H9 (cell line): ENCODE data around the gene INHBB. TPM values are rescaled to one million over a fixed set of nuclear protein-coding genes. Genes with fewer than 3 reads are reported as not detected.

Source experiments
- DNase-seq: peaks from one replicate; pipeline ENCODE4 v3.0.0-alpha.2; 2017
- H2AFZ ChIP-seq: one replicate; pipeline ENCODE4 v1.6.1; 2013; ENCODE audit warnings: mild to moderate bottlenecking, low read length, control low read depth, moderate library complexity
- H2AK5ac ChIP-seq: 2 replicates; pipeline ENCODE4 v1.6.1; 2013; ENCODE audit warnings: low read length, control low read depth, mixed read lengths; ENCODE audit not compliant: insufficient read length
- H2BK120ac ChIP-seq: one replicate; pipeline ENCODE4 v1.6.1; 2013; ENCODE audit warnings: low read depth, mild to moderate bottlenecking, low read length, control low read depth, inconsistent platforms; ENCODE audit not compliant: poor library complexity, severe bottlenecking
- H2BK12ac ChIP-seq: 2 replicates; pipeline ENCODE4 v1.6.1; 2013; ENCODE audit warnings: low read length, control low read depth, mixed read lengths, low read depth; ENCODE audit not compliant: insufficient read length
- H2BK15ac ChIP-seq: 2 replicates; pipeline ENCODE4 v1.6.1; 2013; ENCODE audit warnings: low read depth, low read length, control low read depth
- H2BK20ac ChIP-seq: one replicate; pipeline ENCODE4 v1.6.1; 2013; ENCODE audit warnings: low read depth, mild to moderate bottlenecking, low read length, control low read depth, inconsistent platforms; ENCODE audit not compliant: poor library complexity, severe bottlenecking
- H2BK5ac ChIP-seq: 2 replicates; pipeline ENCODE4 v1.6.1; 2013; ENCODE audit warnings: low read length, control low read depth, mixed read lengths; ENCODE audit not compliant: insufficient read length
- H3K14ac ChIP-seq: 2 replicates; pipeline ENCODE4 v1.6.1; 2013; ENCODE audit warnings: low read length, control low read depth; ENCODE audit not compliant: insufficient read depth
- H3K18ac ChIP-seq: 2 replicates; pipeline ENCODE4 v1.6.1; 2013; ENCODE audit warnings: low read depth, mild to moderate bottlenecking, mixed read lengths, low read length, control low read depth; ENCODE audit not compliant: insufficient read length
- H3K23ac ChIP-seq: 2 replicates; pipeline ENCODE4 v1.6.1; 2013; ENCODE audit warnings: low read length, control low read depth, mixed read lengths, low read depth; ENCODE audit not compliant: insufficient read length
- H3K23me2 ChIP-seq: 2 replicates; pipeline ENCODE4 v1.6.1; 2013; ENCODE audit warnings: low read depth, mild to moderate bottlenecking, mixed read lengths, low read length, control low read depth; ENCODE audit not compliant: insufficient read length, poor library complexity, severe bottlenecking
- H3K27ac ChIP-seq: 2 replicates; pipeline ENCODE4 v1.5.1; 2013; ENCODE audit warnings: low read length, control low read depth, mixed read lengths, low read depth; ENCODE audit not compliant: insufficient read length
- H3K27me3 ChIP-seq: 2 replicates; pipeline ENCODE4 v1.6.1; 2013; ENCODE audit warnings: low read length, control low read depth, inconsistent platforms; ENCODE audit not compliant: insufficient read depth
- H3K4ac ChIP-seq: 2 replicates; pipeline ENCODE4 v1.6.1; 2013; ENCODE audit warnings: low read depth, mild to moderate bottlenecking, control low read depth, inconsistent platforms, low read length, moderate library complexity
- H3K4me1 ChIP-seq: 2 replicates; pipeline ENCODE4 v1.6.1; 2013; ENCODE audit warnings: low read length, control low read depth, inconsistent platforms; ENCODE audit not compliant: insufficient read depth
- H3K4me2 ChIP-seq: 2 replicates; pipeline ENCODE4 v1.6.1; 2013; ENCODE audit warnings: low read length, control low read depth, mixed read lengths; ENCODE audit not compliant: insufficient read length, insufficient read depth
- H3K56ac ChIP-seq: 2 replicates; pipeline ENCODE4 v1.6.1; 2013; ENCODE audit warnings: low read depth, mild to moderate bottlenecking, mixed read lengths, low read length, control low read depth; ENCODE audit not compliant: insufficient read length
- H3K79me1 ChIP-seq: 2 replicates; pipeline ENCODE4 v1.6.1; 2013; ENCODE audit warnings: low read depth, mild to moderate bottlenecking, moderate library complexity, low read length, control low read depth, inconsistent platforms; ENCODE audit not compliant: insufficient read depth, poor library complexity, severe bottlenecking
- H3K79me2 ChIP-seq: 2 replicates; pipeline ENCODE4 v1.6.1; 2013; ENCODE audit warnings: low read length, control low read depth, inconsistent platforms; ENCODE audit not compliant: insufficient read depth
- H3K9ac ChIP-seq: 2 replicates; pipeline ENCODE4 v1.6.1; 2013; ENCODE audit warnings: low read length, control low read depth, mixed read lengths; ENCODE audit not compliant: insufficient read length; ENCODE audit errors: extremely low read depth
- H3K9me3 ChIP-seq: one replicate; pipeline ENCODE4 v1.6.1; 2013; ENCODE audit warnings: low read depth, low read length, inconsistent platforms; ENCODE audit not compliant: control insufficient read depth
- H3T11ph ChIP-seq: one replicate; pipeline ENCODE4 v1.6.1; 2013; ENCODE audit warnings: mild to moderate bottlenecking, low read length, control low read depth, inconsistent platforms
- H4K20me1 ChIP-seq: one replicate; pipeline ENCODE4 v1.6.1; 2013; ENCODE audit not compliant: control insufficient read depth, insufficient read length, insufficient read depth
- H4K5ac ChIP-seq: 2 replicates; pipeline ENCODE4 v1.6.1; 2013; ENCODE audit warnings: low read depth, mild to moderate bottlenecking, mixed read lengths, low read length, control low read depth; ENCODE audit not compliant: insufficient read length
- H4K8ac ChIP-seq: replicated peaks from 2 replicates; pipeline ENCODE4 v1.6.1; 2013; ENCODE audit warnings: low read length, control low read depth, mixed read lengths, low read depth; ENCODE audit not compliant: insufficient read length
- H4K91ac ChIP-seq: 2 replicates; pipeline ENCODE4 v1.6.1; 2013; ENCODE audit warnings: low read depth, mild to moderate bottlenecking, moderate library complexity, mixed read lengths, low read length, control low read depth; ENCODE audit not compliant: insufficient read length
- H3K27ac Mint-ChIP-seq, 3 experiments: 2 replicates in 2 of 3; 3 replicates in 1 of 3; pipeline ENCODE4 v1.8.0; 2020 to 2021; ENCODE audit warnings: mixed read lengths in 3 of 3, mild to moderate bottlenecking in 1 of 3, moderate library complexity in 1 of 3
- H3K27me3 Mint-ChIP-seq: 2 replicates; pipeline ENCODE4 v1.8.0; 2021; ENCODE audit warnings: low read depth, mild to moderate bottlenecking, moderate library complexity, mixed read lengths
- H3K36me3 Mint-ChIP-seq, 3 experiments: 2 replicates in 2 of 3; 3 replicates in 1 of 3; pipeline ENCODE4 v1.8.0; 2020 to 2021; ENCODE audit warnings: low read depth in 3 of 3, mixed read lengths in 3 of 3; ENCODE audit not compliant: insufficient read depth in 1 of 3
- H3K4me1 Mint-ChIP-seq, 2 experiments: 2 replicates each; pipeline ENCODE4 v1.8.0; 2020; ENCODE audit warnings: mixed read lengths in 2 of 2
- H3K4me3 Mint-ChIP-seq, 2 experiments: 2 replicates in 1 of 2; 3 replicates in 1 of 2; pipeline ENCODE4 v1.8.0; 2020 to 2021; ENCODE audit warnings: mild to moderate bottlenecking in 2 of 2, mixed read lengths in 2 of 2, moderate library complexity in 1 of 2
- H3K9me3 Mint-ChIP-seq, 2 experiments: 2 replicates in 1 of 2; 3 replicates in 1 of 2; pipeline ENCODE4 v1.8.0; 2020; ENCODE audit warnings: mild to moderate bottlenecking in 2 of 2, mixed read lengths in 2 of 2, moderate library complexity in 1 of 2
- WGBS: extraction: QIAGEN DNeasy Blood & Tissue Kit; methylation state at CpG from one replicate; pipeline ENCODE4 v1.1.7; 2013; ENCODE audit warnings: missing lambda C conversion rate, low lambda C conversion rate, mixed read lengths; ENCODE audit not compliant: insufficient read length; ENCODE audit errors: extremely low coverage; 5-methylcytosine and 5-hydroxymethylcytosine counted together
- total RNA-seq: library from RNA; stranded (reverse); gene quantifications from 2 replicates; pipeline ENCODE4 v1.2.1, GENCODE V29; 2021
- TF ChIP-seq, protein P1 (sequence below): fragments of 200-600 bp; sonication (generic); conservative IDR thresholded peaks from 3 replicates; pipeline ENCODE4 v1.8.0; 2021; ENCODE audit warnings: antibody characterized with exemption, mild to moderate bottlenecking

The INHBB gene
- total RNA-seq, 1 experiment from 2014 or later: 0.13 TPM

DNA sequence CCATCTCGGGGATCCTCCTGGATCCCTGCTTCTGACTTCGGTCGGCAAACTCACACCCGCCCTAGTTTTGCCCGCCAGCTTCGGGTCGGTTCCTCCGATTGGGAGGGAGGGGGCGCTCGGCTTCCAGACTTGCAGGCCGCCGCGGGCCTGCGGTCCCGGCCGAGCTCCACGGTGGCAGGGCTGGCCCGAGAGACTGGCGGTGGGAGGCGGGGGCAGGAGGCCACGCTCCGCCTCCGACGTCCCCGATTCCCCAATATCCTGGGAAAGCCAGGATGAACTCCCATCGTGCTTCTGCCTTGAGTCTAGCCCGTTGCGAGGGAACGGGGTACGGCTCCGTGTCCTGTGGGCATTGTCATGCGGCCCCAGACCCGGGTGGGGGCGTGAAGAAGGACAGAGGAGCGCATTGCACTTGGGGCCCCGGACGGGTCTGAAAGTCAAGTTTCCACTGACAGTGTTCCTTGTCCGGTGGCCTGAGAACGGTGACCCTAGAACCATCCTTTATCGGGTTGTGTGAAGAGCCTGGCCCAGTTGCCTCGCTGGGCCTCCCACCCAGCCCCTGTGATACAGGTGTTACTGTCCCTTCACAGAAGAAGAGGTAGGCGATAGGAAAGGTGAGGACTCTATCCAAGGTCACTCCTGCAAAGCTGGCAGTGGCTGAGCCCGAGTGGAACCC lies 2.4 kb upstream of the INHBB start:
- H2BK12ac ChIP-seq: no peak overlapping the region
- H3K9me3 ChIP-seq: no peaks in the 10 kb centered on the region
- H2BK5ac ChIP-seq: no peak overlapping the region
- H2BK20ac ChIP-seq: no peak overlapping the region
- H3K79me1 ChIP-seq: no peaks in the 10 kb centered on the region
- H3K4me2 ChIP-seq: peak overlapping the region; percentile 29
- H3K27me3 ChIP-seq: peaks cover 52% of the 10 kb centered on the region
- no CpG with 5 or more reads among the region's 43 CpGs for WGBS
- TF ChIP-seq, protein P1, sequence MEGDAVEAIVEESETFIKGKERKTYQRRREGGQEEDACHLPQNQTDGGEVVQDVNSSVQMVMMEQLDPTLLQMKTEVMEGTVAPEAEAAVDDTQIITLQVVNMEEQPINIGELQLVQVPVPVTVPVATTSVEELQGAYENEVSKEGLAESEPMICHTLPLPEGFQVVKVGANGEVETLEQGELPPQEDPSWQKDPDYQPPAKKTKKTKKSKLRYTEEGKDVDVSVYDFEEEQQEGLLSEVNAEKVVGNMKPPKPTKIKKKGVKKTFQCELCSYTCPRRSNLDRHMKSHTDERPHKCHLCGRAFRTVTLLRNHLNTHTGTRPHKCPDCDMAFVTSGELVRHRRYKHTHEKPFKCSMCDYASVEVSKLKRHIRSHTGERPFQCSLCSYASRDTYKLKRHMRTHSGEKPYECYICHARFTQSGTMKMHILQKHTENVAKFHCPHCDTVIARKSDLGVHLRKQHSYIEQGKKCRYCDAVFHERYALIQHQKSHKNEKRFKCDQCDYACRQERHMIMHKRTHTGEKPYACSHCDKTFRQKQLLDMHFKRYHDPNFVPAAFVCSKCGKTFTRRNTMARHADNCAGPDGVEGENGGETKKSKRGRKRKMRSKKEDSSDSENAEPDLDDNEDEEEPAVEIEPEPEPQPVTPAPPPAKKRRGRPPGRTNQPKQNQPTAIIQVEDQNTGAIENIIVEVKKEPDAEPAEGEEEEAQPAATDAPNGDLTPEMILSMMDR: peak; percentile 94
- H3K18ac ChIP-seq: no peak overlapping the region
- H3K79me2 ChIP-seq: no peaks in the 10 kb centered on the region
- Mint-ChIP-seq H3K4me3 (peak overlapping the region; percentile 24 to 69; a peak in 3 of 5 replicates), H3K4me1 (peaks cover 26 to 35% of the 10 kb centered on the region in 2 experiments), H3K27ac (no peak overlapping the region), H3K36me3 (no peaks in the 10 kb centered on the region), H3K27me3 (peaks cover 89% of the 10 kb centered on the region), H3K9me3 (no peaks in the 10 kb centered on the region; a peak in 1 of 5 replicates)
- no peak overlapping the region for H2AK5ac ChIP-seq
- DNase-seq: peak; percentile 89
- no peak overlapping the region for H3K9ac ChIP-seq
- H3K56ac ChIP-seq: no peak overlapping the region
- no peak overlapping the region for H2AFZ ChIP-seq
- no peak overlapping the region for H3K4ac ChIP-seq
- no peak overlapping the region for H4K5ac ChIP-seq
- H4K91ac ChIP-seq: no peak overlapping the region
- H3K4me1 ChIP-seq: no peaks in the 10 kb centered on the region
- H3K14ac ChIP-seq: no peak overlapping the region
- no peaks in the 10 kb centered on the region for H4K20me1 ChIP-seq
- H3K27ac ChIP-seq: no peak overlapping the region
- no peak overlapping the region for H2BK15ac ChIP-seq
- peaks cover 11% of the 10 kb centered on the region for H3K23me2 ChIP-seq
- H3T11ph ChIP-seq: no peak overlapping the region
- no peak overlapping the region for H3K23ac ChIP-seq
- no peak overlapping the region for H2BK120ac ChIP-seq
- no peak overlapping the region for H4K8ac ChIP-seq
